ENCODE data around the gene DNAJC5G.

- TF ChIP-seq CTCF (tag by site-specific recombination; IDR thresholded peaks at IDR 0.05) = no peak
- no peak for TF ChIP-seq ZNF529 (tag by site-specific recombination; IDR thresholded peaks at IDR 0.05; ENCODE audit: insufficient replicate concordance)
- TF ChIP-seq FEZF1 (tag by site-specific recombination; IDR thresholded peaks at IDR 0.05) = no peak
- no peak for TF ChIP-seq YY1 (tag by site-specific recombination; IDR thresholded peaks at IDR 0.05)
- no peak for TF ChIP-seq ZNF174 (tag by site-specific recombination; IDR thresholded peaks at IDR 0.05)
- no peak for TF ChIP-seq ZNF362 (tag by site-specific recombination; IDR thresholded peaks at IDR 0.05)
- TF ChIP-seq ZNF266 (tag by site-specific recombination; IDR thresholded peaks at IDR 0.05; ENCODE audit: low read depth) = no peak
- TF ChIP-seq ZNF184 (tag by site-specific recombination; IDR thresholded peaks at IDR 0.05) = no peak
- no peak for TF ChIP-seq ZNF76 (tag by site-specific recombination; IDR thresholded peaks at IDR 0.05; ENCODE audit: borderline replicate concordance, low read depth)
- no peak for TF ChIP-seq KLF16 (tag by site-specific recombination; IDR thresholded peaks at IDR 0.05)
- no peak for TF ChIP-seq ZNF311 (tag by site-specific recombination; IDR thresholded peaks at IDR 0.05; ENCODE audit: borderline replicate concordance)
Measured at GRCh38 chr2:27313882-27314645, 38.8 kb downstream of the DNAJC5G start.

Measured in HEK293 (cell line).